Heart right ventricle (tissue), 16 donors: ENCODE measurements around the gene DHTKD1. TPM values are rescaled to one million over a fixed set of nuclear protein-coding genes. Genes with fewer than 3 reads are reported as not detected.

Experiments used
- ATAC-seq, 8 donors: fragments of 200-7000 bp; cut with Tn5 transposase; one replicate each; pipeline ENCODE4 v1.9.1; 2020; ENCODE audit warnings: mild to moderate bottlenecking in 8 of 8, moderate library complexity in 8 of 8, moderate number of reproducible peaks in 1 of 8
- DNase-seq, 2 donors: peaks; one replicate each; pipeline ENCODE4 v3.0.0-alpha.2; 2020
- H3K27ac ChIP-seq, 10 donors: fragments of 200-600 bp; sonication (generic) in 2 of 10; one replicate each; pipeline versions ENCODE4 v1.5.0 to v1.8.0; 2020 to 2022; ENCODE audit warnings: mild to moderate bottlenecking in 3 of 10
- H3K27me3 ChIP-seq, 7 donors: fragments of 200-600 bp; one replicate each; pipeline ENCODE4 v1.8.0; 2021 to 2022; ENCODE audit warnings: mild to moderate bottlenecking in 2 of 7
- H3K36me3 ChIP-seq, 9 donors: fragments of 200-600 bp; sonication (generic) in 1 of 9; one replicate each; pipeline versions ENCODE4 v1.5.0 to v1.8.0; 2020 to 2022; ENCODE audit warnings: mild to moderate bottlenecking in 2 of 9
- H3K4me1 ChIP-seq, 9 donors: fragments of 200-600 bp; sonication (generic) in 1 of 9; one replicate each; pipeline versions ENCODE4 v1.5.0 to v1.8.0; 2020 to 2022; ENCODE audit warnings: mild to moderate bottlenecking in 4 of 9
- H3K4me3 ChIP-seq, 10 donors: fragments of 200-600 bp; sonication (generic) in 2 of 10; one replicate each; pipeline versions ENCODE4 v1.5.0 to v1.8.0; 2020 to 2022; ENCODE audit warnings: mild to moderate bottlenecking in 7 of 10, moderate library complexity in 2 of 10
- H3K9me3 ChIP-seq, 11 donors: fragments of 200-600 bp in 10 of 11; sonication (generic) in 2 of 11; one replicate each; pipeline versions ENCODE4 v1.5.0 to v1.8.0; 2013 to 2022; ENCODE audit warnings: mild to moderate bottlenecking in 2 of 11, control low read depth in 1 of 11, moderate library complexity in 1 of 11
- CTCF ChIP-seq, 9 donors: fragments of 200-600 bp; sonication (generic) in 2 of 9; IDR thresholded peaks; one replicate each; pipeline versions ENCODE4 v1.5.0 to v1.8.0; 2021 to 2022; ENCODE audit warnings: antibody characterized with exemption in 9 of 9, mild to moderate bottlenecking in 5 of 9, moderate library complexity in 1 of 9
- WGBS, 2 donors: extraction: QIAGEN DNeasy Blood & Tissue Kit; methylation state at CpG; one replicate each; pipeline ENCODE4 v1.1.7; 2013; ENCODE audit warnings: inconsistent platforms in 1 of 2; 5-methylcytosine and 5-hydroxymethylcytosine counted together
- intact Hi-C, 10 donors: fragments of 100-400 bp; cut with DNase I; formaldehyde crosslinking; loops; one replicate each; pipeline versions ENCODE4 v1.11.1 to v1.14.2; 2022
- polyA plus RNA-seq, 2 donors: library from polyadenylated mRNA; stranded (reverse); fragments of 200-250 nt; gene quantifications; one replicate each; pipeline ENCODE4 v1.2.3, GENCODE V29; 2013
- total RNA-seq, 10 donors: library from RNA; stranded (reverse); fragmentation: NEBNext Ultra II Directional in 3 of 10; extraction: Animal tissue kit (Norgen Biotek cat#: 25700) in 3 of 10; gene quantifications; one replicate each; pipeline versions ENCODE4 v1.2.1 to v1.2.4, GENCODE V29; 2021 to 2023
- donor health status: Arrhythmogenic right ventricular cardiomyopathy.
- donor health status: ischemic (EF 13 %, LVEDD 7.1; RV severe dilation, severe dysfunction).
- donor health status: healthy with polysubstance abuse.
- donor health status: DM: no; HTN: yes; CAD: no.
- donor health status: DM: no; HTN: no; CAD: no.
- donor health status: ischemic (EF 25% LVEDD 6.9; RV normal size, moderate dysfunction).
- donor health status: ischemic (EF 25% LVEDD 5.7; RV mildly dilated, moderate dysfunction).
- donor health status: healthy.
- donor health status: DM: yes; HTN: yes; CAD: no.
- donor health status: Ischemic cardiomyopathy.
- donor health status: ischemic (EF 35%, LVEDD 5.7; RV mildly dilated, moderate dysfunction).
- donor health status: nonischemic (EF 11% LVEDD 7.7; RV severe dilation, severe dysfunction).
- donor health status: DM: yes; HTN: yes; CAD: no.
- donor health status: PGD.
- donor health status: ischemic (EF 29% LVEDD 5.4; RV normal size, mild dysfunction).
- donor health status: nonischemic (EF 23%, LVEDD 6.1; RV moderate dilation, normal function).

The DHTKD1 gene
- total and polyA plus RNA-seq, 12 donors = 10.8 to 44.0 (median 30.7) TPM

- no peaks in the 10 kb centered on the region for H3K27me3 ChIP-seq
- peaks cover 0 to 98% (median 42%) of the 10 kb centered on the region in 9 donors for H3K36me3 ChIP-seq
- no peaks in the 10 kb centered on the region for H3K9me3 ChIP-seq
- 99% methylated on average over 5 of the region's 5 CpGs for WGBS, 2 donors
- peaks cover 0 to 3% (median 0%) of the 10 kb centered on the region in 9 donors for H3K4me1 ChIP-seq
- intact Hi-C loops = no loop called here
- ATAC-seq = no peak
- TF ChIP-seq CTCF (IDR thresholded peaks at IDR 0.05) = no peak
- no peak for DNase-seq
- no peak overlapping the region for H3K4me3 ChIP-seq
- H3K27ac ChIP-seq = no peak overlapping the region
Measured at GRCh38 chr10:12109286-12109685, 40.5 kb downstream of the DHTKD1 start.

- Histone ChIP-seq H3K27me3 (no peaks in the 10 kb centered on the region), H3K36me3 (peaks cover 0 to 95% (median 23%) of the 10 kb centered on the region in 9 donors), H3K4me3 (no peak overlapping the region), H3K27ac (no peak overlapping the region), H3K4me1 (peaks cover 0 to 3% (median 0%) of the 10 kb centered on the region in 9 donors), H3K9me3 (no peaks in the 10 kb centered on the region)
- ATAC-seq (no peak), DNase-seq (no peak)
- TF ChIP-seq CTCF (IDR thresholded peaks at IDR 0.05) = no peak
- intact Hi-C loops = no loop called here
Measured at GRCh38 chr10:12111528-12111927, 42.8 kb downstream of the DHTKD1 start.

- WGBS, 2 donors = 96 to 98% methylated on average over 2 of the region's 2 CpGs
- DNase-seq (no peak), ATAC-seq (no peak)
- no peak for TF ChIP-seq CTCF (IDR thresholded peaks at IDR 0.05)
- Histone ChIP-seq H3K4me1 (peaks cover 0 to 3% (median 0%) of the 10 kb centered on the region in 9 donors), H3K27ac (no peak overlapping the region), H3K27me3 (no peaks in the 10 kb centered on the region), H3K4me3 (no peak overlapping the region), H3K36me3 (peaks cover 0 to 93% (median 22%) of the 10 kb centered on the region in 9 donors), H3K9me3 (no peaks in the 10 kb centered on the region)
- intact Hi-C loops = no loop called here
Measured at GRCh38 chr10:12113627-12114026, 44.9 kb downstream of the DHTKD1 start.

- DNase-seq = no peak
- intact Hi-C loops = no loop called here
Measured at GRCh38 chr10:12121673-12122072, 52.9 kb downstream of the DHTKD1 start.

More at GRCh38 chr10:12121673-12122072, 52.9 kb downstream of the DHTKD1 start:
- Histone ChIP-seq H3K36me3 (peaks cover 0 to 69% (median 20%) of the 10 kb centered on the region in 9 donors), H3K9me3 (no peaks in the 10 kb centered on the region), H3K4me1 (no peaks in the 10 kb centered on the region), H3K4me3 (no peak overlapping the region), H3K27me3 (no peaks in the 10 kb centered on the region), H3K27ac (no peak overlapping the region)
- WGBS, 2 donors = 91 to 94% methylated on average over 4 of the region's 4 CpGs
- no peak for ATAC-seq
- no peak for TF ChIP-seq CTCF (IDR thresholded peaks at IDR 0.05)
